ENCODE measurements around the gene MEIS1. TPM values are rescaled to one million over a fixed set of nuclear protein-coding genes. Genes with fewer than 3 reads are reported as not detected.

Gene MEIS1
- total and polyA plus RNA-seq, 2 donors (not counting 3 experiments of a cell fraction or from before 2014, with no cell fraction given): 10.0 to 26.5 TPM

DNA sequence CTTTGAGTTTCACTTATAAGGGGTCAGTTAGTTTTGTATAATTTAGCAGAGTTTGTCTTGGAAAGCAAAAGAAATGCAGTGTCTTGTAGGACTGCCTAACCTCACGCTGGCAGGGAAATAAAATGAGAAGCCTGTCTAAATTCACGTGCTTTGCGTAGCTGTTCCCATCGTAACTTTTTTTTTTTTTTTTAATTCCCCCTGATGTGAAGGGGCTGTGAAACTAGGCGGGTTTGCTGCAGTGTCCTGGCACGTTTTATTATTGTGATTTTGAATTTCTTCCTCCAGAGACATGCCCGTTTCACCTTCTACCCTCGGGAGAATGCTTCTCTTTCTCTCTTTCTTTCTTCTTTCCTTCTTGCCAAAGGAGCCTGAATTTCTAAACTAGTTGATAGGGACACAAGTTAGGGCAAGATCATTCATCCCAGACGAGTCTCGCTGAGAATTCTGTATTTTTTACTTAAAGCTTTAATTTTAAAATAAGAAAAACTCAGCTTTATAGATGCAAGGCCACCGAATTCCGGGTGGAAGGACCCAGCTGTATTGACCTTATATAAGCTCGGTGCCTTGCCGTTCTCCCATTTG is 2.3 kb downstream of the MEIS1 start:
- Histone ChIP-seq H3K9ac (replicated peaks; ENCODE audit: extremely low read depth, insufficient read depth, low read length) (peak overlapping the region; percentile 94), H3K36me3 (ENCODE audit: control insufficient read depth in 2 of 2, extremely low read depth in 1 of 2, insufficient read depth in 2 of 2, low read length in 2 of 2) (peaks cover 0 to 2% of the 10 kb centered on the region in 2 experiments), H3K79me2 (ENCODE audit: control insufficient read depth, insufficient read depth, low read length) (peaks cover 8% of the 10 kb centered on the region), H3K27ac (ENCODE audit: insufficient read depth, low read depth, low read length) (peak overlapping the region; percentile 9), H3K4me1 (ENCODE audit: control insufficient read depth, extremely low read depth, insufficient read depth, low read length) (peaks cover 28% of the 10 kb centered on the region), H3K4me3 (replicated peaks in 1 of 3; ENCODE audit: insufficient read depth in 1 of 3, low read depth in 1 of 3, low read length in 3 of 3) (peak overlapping the region; percentile 64 to 97 (median 97)), H3K4me2 (ENCODE audit: insufficient read depth, low read length) (peak overlapping the region; percentile 74), H4K20me1 (replicated peaks; ENCODE audit: control insufficient read depth, extremely low read depth, insufficient read depth, low read length) (no peaks in the 10 kb centered on the region), H3K27me3 (ENCODE audit: control insufficient read depth in 2 of 2, insufficient read depth in 2 of 2, low read length in 2 of 2) (no peaks in the 10 kb centered on the region), H2AFZ (ENCODE audit: low read depth, low read length) (no peak overlapping the region), H3K9me1 (replicated peaks; ENCODE audit: control insufficient read depth, extremely low read depth, insufficient read depth, low read length) (no peaks in the 10 kb centered on the region), H3K9me3 (replicated peaks; ENCODE audit: control insufficient read depth, insufficient read depth, low read length) (no peaks in the 10 kb centered on the region)
- TF ChIP-seq GATA2 (IDR thresholded peaks at IDR 0.05; ENCODE audit: insufficient read depth, insufficient read length, low read depth, low read length): no peak
- ChIA-PET POLR2A (interaction anchor here (0.7 kb wide), 2 partner anchors 9 to 1217 kb away, joined by 4 read pairs; no protein-coding TSS in a partner anchor), CTCF (interaction anchor here (0.8 to 6.3 kb wide), 7 partner anchors 8 to 1403 kb away, joined by 3 to 107 read pairs (median 4); no protein-coding TSS in a partner anchor)
- peak; percentile 42 for DNase-seq (ENCODE audit: low read depth, low spot score)
- intact Hi-C loops (cut with micrococcal nuclease) (loop anchor here (10.0 kb wide), 2 partner anchors 698 to 1002 kb away; partner anchors contain the start of gene SPRED2), dilution Hi-C loops (cut with MboI; ENCODE audit: extremely low pct_ligation_motif_present, low sequenced_read_pairs) (no loop called here)
- BruUV-seq (replicated peaks): no TSS peak
- no peak for FAIRE-seq

DNA sequence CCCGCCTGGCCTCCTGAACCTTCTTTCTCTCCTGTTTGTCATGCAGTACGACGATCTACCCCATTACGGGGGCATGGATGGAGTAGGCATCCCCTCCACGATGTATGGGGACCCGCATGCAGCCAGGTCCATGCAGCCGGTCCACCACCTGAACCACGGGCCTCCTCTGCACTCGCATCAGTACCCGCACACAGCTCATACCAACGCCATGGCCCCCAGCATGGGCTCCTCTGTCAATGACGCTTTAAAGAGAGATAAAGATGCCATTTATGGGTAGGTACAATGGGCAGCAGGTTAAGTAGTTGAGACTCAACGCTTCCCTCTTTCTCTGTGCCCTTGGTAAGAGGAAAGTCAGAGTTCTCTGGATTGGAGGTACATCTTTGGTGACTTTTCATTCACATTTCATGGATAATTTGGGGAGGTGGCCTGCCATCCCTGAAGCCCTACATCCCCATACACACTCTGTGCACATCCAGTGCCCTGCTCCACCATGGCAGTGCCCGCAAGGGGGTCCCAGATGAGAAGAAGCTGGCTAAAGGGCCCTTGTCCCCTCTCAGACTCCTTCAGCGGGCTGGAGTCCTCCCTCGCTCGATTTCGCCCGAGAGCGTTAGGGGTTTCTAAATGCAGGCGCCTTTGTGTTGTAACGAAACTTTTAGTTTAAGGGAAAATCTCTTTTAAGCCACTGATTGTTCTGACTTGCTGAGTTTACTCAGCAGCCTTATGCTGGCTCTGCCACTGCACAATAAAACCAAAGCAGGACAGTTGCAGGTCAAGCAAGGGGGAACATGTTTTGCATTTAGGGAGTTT is 3.0 kb downstream of the MEIS1 start:
- FAIRE-seq (no peak), DNase-seq (ENCODE audit: low read depth, low spot score) (peak; percentile 62)
- intact Hi-C loops (cut with micrococcal nuclease) (loop anchor here (10.0 kb wide), 2 partner anchors 697 to 1003 kb away; partner anchors contain the start of gene SPRED2), dilution Hi-C loops (cut with MboI; ENCODE audit: extremely low pct_ligation_motif_present, low sequenced_read_pairs) (no loop called here)
- H3K9me3 ChIP-seq (replicated peaks; ENCODE audit: control insufficient read depth, insufficient read depth, low read length): no peaks in the 10 kb centered on the region
- CTCF ChIA-PET: interaction anchor here (0.8 to 6.3 kb wide), 7 partner anchors 10 to 1402 kb away, joined by 3 to 107 read pairs (median 4); no protein-coding TSS in a partner anchor
- POLR2A ChIA-PET: interaction anchor here (0.7 kb wide), 1 partner anchor 8 kb away, joined by 4 read pairs; no protein-coding TSS in a partner anchor
- H3K27ac ChIP-seq (ENCODE audit: insufficient read depth, low read depth, low read length): peak overlapping the region; percentile 9
- H3K9ac ChIP-seq (replicated peaks; ENCODE audit: extremely low read depth, insufficient read depth, low read length): peak overlapping the region; percentile 94
- no peak overlapping the region for H2AFZ ChIP-seq (ENCODE audit: low read depth, low read length)
- H3K36me3 ChIP-seq (ENCODE audit: control insufficient read depth in 2 of 2, extremely low read depth in 1 of 2, insufficient read depth in 2 of 2, low read length in 2 of 2): peaks cover 0 to 2% of the 10 kb centered on the region in 2 experiments
- H3K9me1 ChIP-seq (replicated peaks; ENCODE audit: control insufficient read depth, extremely low read depth, insufficient read depth, low read length): no peaks in the 10 kb centered on the region
- H3K4me1 ChIP-seq (ENCODE audit: control insufficient read depth, extremely low read depth, insufficient read depth, low read length): peaks cover 25% of the 10 kb centered on the region
- H3K4me2 ChIP-seq (ENCODE audit: insufficient read depth, low read length): peak overlapping the region; percentile 74
- H3K4me3 ChIP-seq (replicated peaks in 1 of 3; ENCODE audit: insufficient read depth in 1 of 3, low read depth in 1 of 3, low read length in 3 of 3): peak overlapping the region in 2 of 3 experiments; percentile 64 to 97
- no peak for TF ChIP-seq POLR2AphosphoS5 (IDR thresholded peaks at IDR 0.05; ENCODE audit: insufficient read depth, low read depth, low read length)
- TF ChIP-seq JUN (IDR thresholded peaks at IDR 0.05; ENCODE audit: borderline replicate concordance, insufficient read depth, insufficient read length, low read depth): no peak
- TF ChIP-seq, protein P1, sequence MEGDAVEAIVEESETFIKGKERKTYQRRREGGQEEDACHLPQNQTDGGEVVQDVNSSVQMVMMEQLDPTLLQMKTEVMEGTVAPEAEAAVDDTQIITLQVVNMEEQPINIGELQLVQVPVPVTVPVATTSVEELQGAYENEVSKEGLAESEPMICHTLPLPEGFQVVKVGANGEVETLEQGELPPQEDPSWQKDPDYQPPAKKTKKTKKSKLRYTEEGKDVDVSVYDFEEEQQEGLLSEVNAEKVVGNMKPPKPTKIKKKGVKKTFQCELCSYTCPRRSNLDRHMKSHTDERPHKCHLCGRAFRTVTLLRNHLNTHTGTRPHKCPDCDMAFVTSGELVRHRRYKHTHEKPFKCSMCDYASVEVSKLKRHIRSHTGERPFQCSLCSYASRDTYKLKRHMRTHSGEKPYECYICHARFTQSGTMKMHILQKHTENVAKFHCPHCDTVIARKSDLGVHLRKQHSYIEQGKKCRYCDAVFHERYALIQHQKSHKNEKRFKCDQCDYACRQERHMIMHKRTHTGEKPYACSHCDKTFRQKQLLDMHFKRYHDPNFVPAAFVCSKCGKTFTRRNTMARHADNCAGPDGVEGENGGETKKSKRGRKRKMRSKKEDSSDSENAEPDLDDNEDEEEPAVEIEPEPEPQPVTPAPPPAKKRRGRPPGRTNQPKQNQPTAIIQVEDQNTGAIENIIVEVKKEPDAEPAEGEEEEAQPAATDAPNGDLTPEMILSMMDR (IDR thresholded peaks at IDR 0.05; ENCODE audit: extremely low read depth in 1 of 2, insufficient read depth in 1 of 2, low read depth in 1 of 2, low read length in 2 of 2): no peak
- TF ChIP-seq MYC (IDR thresholded peaks at IDR 0.05; ENCODE audit: low read depth, low read length): no peak
- H3K79me2 ChIP-seq (ENCODE audit: control insufficient read depth, insufficient read depth, low read length): peaks cover 8% of the 10 kb centered on the region
- no peaks in the 10 kb centered on the region for H3K27me3 ChIP-seq (ENCODE audit: control insufficient read depth in 2 of 2, insufficient read depth in 2 of 2, low read length in 2 of 2)
- BruUV-seq (replicated peaks): no TSS peak
- H4K20me1 ChIP-seq (replicated peaks; ENCODE audit: control insufficient read depth, extremely low read depth, insufficient read depth, low read length): no peaks in the 10 kb centered on the region

All from endothelial cell of umbilical vein (primary cell).